GM18498 (cell line): Measurements from ENCODE around the gene PRKAG2.
"Not testable (repeated sequence)": the region's sequence is repeated elsewhere in the genome, so short reads cannot be mapped to it uniquely, and the experiment has no call there.

ENCODE experiments used
- ATAC-seq: cut with Tn5 transposase; IDR thresholded peaks from one replicate; pipeline ENCODE4 v1.9.1; 2021; ENCODE audit warnings: mild to moderate bottlenecking, moderate library complexity; ENCODE audit not compliant: unreplicated experiment

Gene PRKAG2

DNA sequence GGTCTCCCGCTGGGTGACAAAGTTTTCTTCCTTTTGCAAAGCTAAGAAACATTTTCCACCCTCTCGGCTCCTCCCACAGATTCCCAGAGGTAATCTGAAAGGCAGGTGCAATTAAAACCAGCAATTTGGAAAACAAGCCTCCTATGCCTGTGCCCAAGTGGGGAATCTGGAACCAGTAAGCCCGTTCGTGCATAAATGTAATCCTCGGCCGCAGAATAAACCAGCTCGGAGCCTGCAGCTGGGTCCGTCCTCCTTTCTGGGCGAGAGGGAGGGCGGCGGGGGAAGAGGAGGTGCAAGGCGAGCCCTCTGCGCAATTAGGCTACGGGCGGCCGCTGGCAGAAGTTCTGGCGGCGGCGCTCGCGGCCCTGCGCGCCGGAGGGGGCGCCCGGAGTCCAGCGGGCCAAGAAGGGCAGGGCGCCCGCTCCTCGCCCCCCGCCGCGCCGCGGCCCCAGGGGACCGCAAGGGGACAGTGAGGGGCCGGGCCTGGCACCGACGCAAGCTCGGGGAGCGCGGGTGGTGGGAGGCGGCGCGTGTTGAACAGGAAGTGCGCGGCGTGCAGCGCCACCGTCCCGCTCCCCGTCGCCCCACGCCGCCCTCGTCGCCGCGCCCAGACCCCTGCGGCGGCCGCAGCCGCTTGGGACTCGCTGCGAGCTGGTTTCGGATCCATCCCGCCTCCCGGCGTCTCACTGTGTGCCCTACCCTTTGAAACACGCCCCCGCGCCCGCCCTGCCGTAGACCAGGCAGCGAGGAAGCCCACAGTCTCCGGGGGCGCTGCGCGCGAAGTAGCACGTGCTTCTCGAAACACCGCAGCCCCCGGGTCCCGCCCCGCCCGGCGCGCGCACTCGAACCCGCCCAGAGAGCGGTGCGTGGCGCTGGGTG lies at the start of gene PRKAG2:
PRKAG2 (minus strand) TSS at position 217 of the 879 bp plus-strand sequence. CDS start 495 bp downstream, outside the sequence.
- peak; percentile 70 for ATAC-seq

- ATAC-seq, result no peak
Measured at GRCh38 chr7:151926336-151926712, 49.4 kb upstream of the PRKAG2 start.

GRCh38 chr7:151925446-151926335 lies 48.8 kb upstream of the PRKAG2 start:
- ATAC-seq, result peak; percentile 52

GRCh38 chr7:151924508-151924907 lies 47.6 kb upstream of the PRKAG2 start:
- no peak for ATAC-seq

- ATAC-seq, result no peak
Measured at GRCh38 chr7:151924001-151924400, 47.1 kb upstream of the PRKAG2 start.

- no peak for ATAC-seq
Measured at GRCh38 chr7:151923097-151923876, 46.4 kb upstream of the PRKAG2 start.

DNA sequence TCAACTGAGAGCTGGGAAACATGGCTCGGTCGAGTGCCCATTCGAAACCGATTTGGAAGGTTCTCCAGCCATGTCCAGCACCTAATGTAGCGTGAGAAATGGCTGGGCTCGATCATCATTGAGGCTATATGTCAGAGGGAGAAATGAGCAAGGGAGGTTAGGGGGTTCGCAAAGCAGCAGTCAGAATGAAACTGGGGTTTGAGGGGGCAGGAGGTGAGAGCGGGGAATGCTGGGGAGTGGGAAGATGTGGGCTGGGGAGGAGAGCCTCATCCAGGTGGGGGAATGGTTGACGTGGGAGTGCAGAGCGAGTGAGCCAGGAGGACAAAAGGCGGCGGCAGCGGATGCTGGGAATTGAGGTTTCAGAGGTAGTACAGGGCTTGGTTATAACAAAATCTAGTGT lies 44.5 kb upstream of the PRKAG2 start:
- ATAC-seq, result no peak

GRCh38 chr7:151920488-151920887 lies 43.6 kb upstream of the PRKAG2 start:
- ATAC-seq, result no peak

DNA sequence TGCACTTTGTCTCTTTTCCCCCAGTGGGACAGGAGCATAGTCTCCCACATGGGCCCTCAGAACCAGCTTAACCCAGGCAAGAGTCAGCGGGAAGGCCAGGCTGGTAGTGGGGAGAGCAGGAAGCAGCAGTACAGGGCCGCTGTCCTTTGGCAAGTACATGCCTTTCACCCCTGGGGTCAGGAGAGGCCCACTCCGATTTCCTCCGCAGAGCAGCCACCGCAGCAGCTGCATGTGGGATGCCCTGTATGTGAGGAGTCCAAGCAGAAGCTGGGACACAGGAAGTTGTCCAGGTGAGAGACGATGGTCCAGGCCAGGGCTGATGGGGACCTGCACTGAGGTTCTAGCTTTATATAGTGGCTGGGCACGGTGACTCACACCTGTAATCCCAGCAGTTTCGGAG lies 42.7 kb upstream of the PRKAG2 start:
- ATAC-seq, result no peak

DNA sequence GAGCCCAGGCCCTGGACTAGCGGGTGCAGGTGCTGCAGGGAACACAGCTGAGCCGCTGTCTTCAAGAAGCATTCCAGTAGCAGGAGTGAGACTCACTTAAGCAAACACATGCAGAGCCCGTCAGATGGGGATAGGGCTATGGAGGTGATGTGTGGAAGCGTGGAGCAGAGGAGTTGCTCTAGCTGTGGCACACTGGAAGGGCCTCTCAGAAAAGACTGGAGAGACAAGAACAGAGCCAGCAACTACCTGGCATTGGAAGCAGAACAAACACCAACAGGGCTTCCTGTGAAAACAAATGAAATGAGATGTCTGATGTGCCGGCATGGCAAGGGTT lies 41.6 kb upstream of the PRKAG2 start:
- no peak for ATAC-seq

- ATAC-seq, result no peak
Measured at GRCh38 chr7:151917791-151918509, 41.0 kb upstream of the PRKAG2 start.

DNA sequence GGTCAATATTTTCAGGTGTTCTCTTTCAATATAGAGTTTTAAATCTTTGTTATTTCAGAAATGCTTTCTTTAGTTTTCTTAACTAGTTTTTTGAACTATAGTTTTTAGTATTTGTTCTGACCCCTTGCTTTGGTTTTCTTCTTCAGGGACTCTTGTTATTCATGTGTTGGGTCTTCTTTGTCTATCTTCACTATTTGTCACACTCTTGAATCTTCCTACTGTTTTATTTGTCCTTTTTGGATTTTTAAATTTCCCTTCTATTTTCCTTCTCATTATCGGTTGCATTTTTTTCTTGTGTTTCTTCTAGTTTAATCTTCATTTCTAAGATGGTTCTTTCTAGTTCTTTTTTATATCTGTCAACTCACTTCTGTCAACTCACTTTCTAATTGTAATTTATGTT lies 37.1 kb upstream of the PRKAG2 start:
- no peak for ATAC-seq

DNA sequence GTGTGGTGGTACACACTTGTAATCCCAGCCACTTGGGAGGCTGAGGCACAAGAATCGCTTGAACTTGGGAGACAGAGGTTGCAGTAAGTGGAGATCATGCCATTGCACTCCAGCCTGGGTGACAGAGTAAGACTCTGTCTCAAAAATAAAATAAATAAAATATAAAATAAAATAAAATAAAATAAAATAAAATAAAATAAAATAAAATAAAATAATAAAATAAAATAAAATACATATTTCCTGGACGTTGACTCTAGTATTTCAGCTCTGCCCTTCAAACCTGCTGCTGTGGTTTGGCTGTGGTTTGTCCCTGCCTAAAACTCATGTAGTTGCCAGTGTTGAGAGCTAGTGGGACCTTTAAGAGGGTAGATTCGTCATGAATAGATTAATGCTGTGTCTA lies 33.7 kb upstream of the PRKAG2 start:
- not testable (repeated sequence) for ATAC-seq

- not testable (repeated sequence) for ATAC-seq
Measured at GRCh38 chr7:151907115-151907514, 30.2 kb upstream of the PRKAG2 start.

DNA sequence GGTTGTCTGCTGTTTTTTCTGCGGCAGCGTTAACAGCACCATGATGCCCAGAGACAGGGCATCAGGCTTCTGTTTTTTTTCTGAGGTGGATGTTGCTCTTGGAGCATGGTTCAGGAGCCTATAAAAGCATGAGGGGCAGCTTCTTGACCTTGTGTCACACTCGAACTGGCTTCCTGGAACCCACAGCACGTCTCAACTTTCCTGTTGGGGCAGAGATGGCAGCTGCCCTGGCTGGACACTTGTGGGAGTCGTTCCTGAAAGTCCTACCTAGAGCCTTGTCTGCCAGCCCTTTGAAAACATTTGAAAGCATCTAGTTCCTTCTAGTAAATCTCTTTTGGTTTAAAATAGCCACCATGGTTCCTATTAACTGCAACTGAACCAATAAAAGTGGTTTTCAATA lies 28.9 kb upstream of the PRKAG2 start:
- no peak for ATAC-seq

- no peak for ATAC-seq
Measured at GRCh38 chr7:151905353-151905752, 28.4 kb upstream of the PRKAG2 start.

- no peak for ATAC-seq
Measured at GRCh38 chr7:151904270-151904669, 27.4 kb upstream of the PRKAG2 start.

DNA sequence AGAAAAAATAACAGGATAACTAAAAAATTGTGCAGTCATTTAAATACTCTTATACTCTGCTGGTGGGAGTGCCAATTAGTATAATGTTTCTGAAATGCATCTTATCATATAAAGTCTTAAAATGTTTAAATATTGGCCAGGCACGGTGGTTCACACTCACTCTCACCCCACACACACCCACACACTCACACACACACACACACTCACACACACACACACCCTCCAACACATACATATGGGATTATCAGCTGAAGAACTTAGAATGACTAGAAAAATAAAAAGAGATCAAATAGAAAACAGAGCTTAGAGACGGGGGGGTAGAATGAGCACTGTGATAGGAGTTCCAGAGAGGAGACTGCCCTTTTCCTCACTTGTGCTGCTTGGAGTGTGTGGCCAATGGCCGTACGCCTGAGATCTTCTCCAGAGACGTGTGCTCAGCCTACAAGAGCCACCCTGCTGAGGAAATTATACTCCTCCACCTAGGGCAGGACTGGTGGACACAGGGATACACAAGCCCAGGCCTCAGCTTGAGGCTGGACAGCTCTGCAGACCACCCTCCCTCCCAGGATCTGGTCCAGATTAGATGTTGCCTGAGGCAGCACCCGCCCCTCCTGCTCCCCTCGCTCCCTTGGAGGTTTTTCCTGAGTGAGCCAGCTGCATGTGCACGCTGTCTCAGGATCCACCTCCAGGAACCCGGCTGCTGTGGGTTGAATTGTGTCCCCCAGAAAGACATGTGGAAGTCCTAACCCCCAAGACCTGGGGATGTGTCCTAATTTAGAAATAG lies 26.5 kb upstream of the PRKAG2 start:
- no peak for ATAC-seq

DNA sequence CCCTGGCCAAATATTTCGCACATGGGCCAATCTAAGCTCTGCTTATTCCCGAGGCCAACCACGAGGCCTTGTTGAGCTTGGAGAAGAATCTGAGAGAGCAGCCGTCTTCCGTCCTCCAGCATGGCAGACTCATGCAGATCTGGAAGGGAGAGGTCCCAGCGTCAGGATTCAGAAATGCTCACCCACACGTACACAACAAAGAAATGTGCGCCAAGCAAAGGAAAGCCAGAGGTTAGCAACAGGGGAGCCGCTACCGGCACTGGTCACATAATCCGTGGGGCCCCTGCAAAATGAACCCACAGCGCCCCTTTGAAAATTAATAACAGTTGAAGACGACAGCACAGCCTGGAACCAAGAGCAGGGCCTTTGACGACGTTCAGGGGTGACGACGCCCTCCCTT lies 25.4 kb upstream of the PRKAG2 start:
- no peak for ATAC-seq

DNA sequence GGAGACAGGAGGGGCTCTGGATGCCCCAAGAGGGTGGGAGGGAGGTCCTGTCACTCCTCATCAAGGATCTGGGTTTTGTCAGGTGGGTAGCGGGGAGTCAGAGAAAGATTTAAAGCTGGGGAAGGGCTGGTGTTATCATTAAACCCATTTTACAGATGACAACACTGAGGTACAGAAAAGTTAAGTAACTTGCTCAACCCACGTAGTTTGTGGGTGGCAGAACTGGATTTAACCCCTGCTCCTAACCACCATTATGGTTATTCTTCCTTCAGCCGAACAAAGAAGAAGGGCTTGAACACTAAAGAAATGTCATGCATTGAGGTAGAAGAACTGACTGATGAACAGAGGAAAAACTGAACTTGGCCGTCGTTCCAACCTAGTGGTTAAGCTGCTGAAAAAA lies 24.9 kb upstream of the PRKAG2 start:
- no peak for ATAC-seq
